ENCODE measurements around the gene TRIM71.
"Not testable (repeated sequence)": the region's sequence is repeated elsewhere in the genome, so short reads cannot be mapped to it uniquely, and the experiment has no call there.

The TRIM71 gene

DNA sequence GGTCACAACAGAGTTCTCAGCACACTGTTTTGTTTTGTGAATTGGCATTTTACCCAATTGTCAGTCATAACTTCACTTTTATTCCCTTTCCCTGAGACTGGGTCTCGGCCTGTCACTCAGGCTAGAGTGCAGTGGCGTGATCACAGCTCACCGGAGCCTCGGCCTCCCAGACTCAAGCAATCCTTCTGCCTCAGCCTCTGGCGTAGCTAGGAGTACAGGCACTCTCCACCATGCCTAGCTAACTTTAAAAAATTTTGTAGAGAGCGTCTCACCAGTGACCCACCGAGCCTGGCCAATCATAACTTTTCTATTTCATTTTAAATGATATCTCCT is 26.5 kb downstream of the TRIM71 start:
- DNase-seq: no peak

DNA sequence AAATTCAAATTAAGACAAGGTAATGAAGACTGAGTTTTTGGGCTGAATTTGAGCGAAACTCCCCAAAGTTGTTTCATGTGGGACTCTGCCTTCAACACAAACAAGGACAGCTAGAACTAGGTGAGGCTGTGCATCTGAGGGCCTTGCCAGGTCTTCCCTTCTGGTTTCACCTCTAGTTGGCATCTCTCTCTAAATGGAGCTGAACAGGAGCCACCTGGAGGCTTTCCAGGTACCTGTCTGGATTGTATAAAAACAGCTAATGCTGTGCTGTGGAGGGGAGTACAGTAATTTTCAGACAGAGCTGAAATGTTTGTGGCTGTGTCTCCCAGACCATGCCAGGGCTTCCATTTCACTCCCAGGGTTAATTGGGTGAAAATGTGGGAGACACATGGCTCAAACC is 27.1 kb downstream of the TRIM71 start:
- DNase-seq: no peak

DNA sequence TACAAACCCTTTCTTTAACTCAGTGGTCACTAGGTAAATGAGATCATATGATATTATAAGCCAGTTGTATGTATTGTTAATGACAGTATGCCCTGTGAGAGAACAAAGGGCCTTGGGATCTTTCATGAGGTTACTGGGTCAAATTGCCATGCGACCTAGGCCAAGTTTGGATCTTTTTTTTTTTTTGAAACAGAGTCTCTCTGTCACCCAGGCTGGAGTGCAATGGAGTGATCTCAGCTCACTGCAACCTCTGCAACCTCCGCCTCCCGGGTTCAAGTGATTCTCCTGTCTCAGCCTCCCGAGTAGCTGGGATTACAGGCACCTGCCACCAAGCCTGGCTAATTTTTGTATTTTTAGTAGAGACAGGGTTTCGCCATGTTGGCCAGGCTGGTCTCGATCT is 27.7 kb downstream of the TRIM71 start:
- not testable (repeated sequence) for DNase-seq

DNA sequence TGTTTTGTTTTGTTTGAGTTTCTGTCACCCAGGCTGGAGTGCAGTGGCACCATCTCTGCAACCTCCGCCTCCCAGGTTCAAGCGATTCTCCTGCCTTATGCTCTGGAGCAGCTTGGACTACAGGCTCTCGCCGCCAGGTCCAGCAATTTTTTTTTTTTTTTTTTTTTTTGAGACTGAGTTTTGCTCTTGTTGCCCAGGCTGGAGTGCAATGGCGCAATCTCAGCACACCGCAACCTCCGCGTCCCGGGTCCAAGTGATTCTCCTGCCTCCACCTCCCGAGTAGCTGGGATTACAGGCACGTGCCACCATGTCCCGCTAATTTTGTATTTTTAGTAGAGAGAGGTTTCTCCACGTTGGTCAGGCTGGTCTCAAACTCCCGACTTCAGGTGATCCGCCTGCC is 29.2 kb downstream of the TRIM71 start:
- not testable (repeated sequence) for DNase-seq

DNA sequence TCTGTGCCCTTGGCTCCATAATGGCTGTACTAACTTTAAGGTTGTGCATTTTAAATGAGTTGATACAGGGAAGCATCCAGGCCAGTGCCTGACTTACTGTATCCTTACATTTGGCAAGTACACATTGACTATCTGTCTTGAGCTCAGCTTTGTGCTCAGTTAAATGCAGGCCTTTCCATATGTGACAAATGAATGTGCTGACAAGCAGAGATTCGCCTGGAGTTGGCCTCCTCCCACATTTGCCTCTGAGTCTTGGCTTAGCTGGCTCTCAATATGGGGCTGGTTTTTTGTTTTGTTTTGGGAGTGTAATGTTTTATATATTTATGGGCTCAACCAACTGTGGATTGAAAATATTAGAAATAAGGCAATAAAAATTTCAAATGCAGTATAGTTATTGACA is 29.7 kb downstream of the TRIM71 start:
- no peak for DNase-seq

DNA sequence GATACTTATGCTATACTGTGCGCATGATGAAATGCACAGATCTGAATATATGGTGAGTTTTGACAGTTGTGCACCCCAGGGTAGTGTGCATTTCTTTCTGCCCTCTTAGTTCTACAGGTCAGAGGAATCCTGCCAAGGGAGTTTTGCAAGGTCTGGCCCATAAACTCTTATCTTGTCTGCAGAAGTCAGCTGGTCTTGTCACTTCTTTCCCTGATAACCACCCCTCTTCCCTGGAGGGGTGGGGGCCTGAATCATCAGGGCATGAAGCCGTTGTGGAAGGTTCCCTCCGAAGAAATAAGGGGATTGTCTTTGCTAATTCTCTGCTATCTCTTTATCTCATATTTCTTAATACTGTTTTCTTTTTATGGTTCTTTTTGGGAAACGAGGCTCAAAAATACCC is 30.4 kb downstream of the TRIM71 start:
- DNase-seq: no peak

DNA sequence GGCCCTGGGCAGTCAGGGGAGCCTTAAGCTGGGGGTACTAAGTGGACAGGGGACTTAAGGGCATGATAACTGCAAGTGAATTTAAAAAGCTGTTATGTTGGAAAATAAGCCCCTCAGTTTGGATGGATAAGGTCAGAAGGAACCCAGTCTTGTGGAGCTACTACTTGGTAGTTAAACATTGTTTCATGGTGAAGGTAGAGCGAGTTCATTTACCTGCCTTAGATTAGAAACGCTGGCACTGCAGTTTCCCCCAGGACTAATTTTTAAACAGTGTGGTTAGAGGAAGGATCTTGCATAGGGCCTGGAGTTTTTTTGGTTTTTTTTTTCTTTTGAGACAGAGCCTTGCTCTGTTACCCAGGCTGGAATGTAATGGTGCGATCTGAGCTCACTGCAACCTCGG is 31.2 kb downstream of the TRIM71 start:
- DNase-seq: no peak

DNA sequence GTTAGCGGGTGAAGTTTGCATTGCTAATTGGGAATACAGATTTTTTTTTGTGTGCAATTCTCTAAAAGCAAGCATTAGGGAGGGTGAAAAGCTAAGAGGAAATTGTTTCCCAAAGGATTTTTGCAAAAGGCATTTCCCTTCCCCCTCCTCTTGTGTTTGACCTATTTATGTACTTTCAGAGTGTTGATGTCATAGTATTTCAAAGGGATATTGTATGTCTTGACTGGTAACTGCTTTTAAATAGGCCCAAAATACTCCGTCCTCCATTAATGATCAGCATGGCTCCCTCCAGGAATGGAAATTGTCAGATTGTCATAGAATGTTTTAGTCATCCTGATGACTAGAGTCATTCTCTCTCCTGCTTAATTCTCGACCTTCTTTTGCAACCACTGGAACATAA is 32.4 kb downstream of the TRIM71 start:
- no peak for DNase-seq

DNA sequence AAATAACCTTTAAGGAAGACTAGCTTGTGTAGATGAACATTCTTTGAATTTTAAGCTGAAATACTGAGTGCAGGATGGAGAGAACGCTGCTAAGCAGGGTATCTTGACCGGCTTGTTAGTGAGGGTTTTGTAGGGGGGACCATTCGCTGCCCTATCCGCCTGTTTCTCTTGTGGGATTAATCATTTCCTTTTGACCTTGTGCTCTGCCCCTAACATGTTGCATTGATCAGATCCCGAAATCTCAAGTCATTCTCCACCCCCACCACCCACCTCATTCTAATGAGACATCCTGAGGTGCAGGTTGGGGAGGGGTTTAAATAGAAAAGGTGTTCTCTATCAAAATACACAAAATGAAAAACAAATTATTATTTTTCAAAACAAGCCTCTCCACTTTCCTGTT is 32.8 kb downstream of the TRIM71 start:
- DNase-seq: no peak

DNA sequence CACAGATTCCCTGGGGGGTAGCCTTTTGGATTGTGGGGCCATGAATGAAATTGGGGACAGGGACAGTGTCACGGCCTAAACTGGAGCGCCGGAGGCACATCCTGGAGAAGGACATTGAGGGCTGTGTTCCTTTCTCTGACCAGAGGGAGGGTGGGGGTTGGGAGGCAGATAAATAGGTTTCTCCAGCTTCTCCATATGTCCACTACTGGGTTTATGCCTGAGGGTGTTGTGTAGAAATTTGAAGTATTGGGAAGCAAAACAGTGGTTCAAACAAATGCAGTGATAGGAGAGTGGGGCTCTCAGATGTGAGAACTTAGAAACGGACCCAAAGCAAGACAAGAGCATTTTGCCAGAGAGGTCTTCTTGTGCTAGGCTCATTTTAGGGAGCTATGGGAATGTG is 34.3 kb downstream of the TRIM71 start:
- no peak for DNase-seq

DNA sequence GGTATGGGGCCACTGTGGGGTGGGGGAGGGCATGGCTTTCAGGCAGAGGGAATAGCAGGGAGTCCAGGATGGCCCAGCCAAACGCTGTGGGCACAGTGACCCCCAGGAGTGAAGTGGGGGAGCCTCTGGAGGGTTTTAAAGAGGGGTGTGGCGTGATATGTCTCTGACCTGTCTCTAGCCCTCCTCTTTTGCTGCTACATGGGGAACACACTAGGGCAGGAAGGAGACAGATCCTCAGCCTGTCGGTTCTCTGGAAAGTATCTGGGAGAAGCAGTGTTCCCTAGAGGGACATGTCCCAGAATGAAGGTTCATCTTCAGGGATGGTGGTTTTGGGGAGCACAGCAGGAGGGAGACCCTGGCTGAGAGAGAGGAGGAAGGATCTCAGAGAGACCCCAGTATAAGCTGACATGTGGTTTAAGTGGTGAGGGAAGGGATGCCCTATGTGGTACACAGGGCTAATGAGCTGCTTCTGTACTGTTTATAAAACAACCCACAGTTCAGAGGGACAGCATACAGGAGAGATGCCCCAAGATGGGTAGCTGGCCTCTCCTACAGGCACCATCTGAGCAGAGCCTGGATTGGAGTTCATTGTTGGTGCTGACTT is 37.7 kb downstream of the TRIM71 start:
- no peak for DNase-seq

DNA sequence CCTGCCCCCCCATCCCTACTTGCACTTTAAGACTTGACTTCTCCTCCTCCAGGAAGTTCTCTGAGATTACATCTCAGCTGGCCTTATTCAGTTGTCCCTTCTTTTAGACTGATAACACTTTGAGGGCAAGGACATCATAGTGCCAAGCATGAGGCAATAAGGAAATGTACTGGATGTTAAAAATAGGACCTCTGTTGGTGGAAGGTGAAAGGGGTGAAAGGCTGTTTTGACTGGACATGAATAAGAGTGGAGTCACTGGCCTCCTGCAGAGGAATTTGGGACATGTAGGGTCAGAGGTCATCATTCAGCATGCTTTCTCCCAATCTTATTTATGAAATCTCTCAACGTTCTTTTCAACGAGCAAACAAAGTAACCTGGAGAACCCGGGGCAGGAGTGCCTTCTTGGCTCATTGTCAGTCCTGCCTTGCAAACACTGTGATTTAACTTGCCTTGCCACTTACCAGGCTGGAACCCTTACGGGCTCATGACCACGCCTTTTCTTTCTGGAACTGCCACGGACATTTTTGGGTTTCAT is 38.6 kb downstream of the TRIM71 start:
- no peak for DNase-seq

DNA sequence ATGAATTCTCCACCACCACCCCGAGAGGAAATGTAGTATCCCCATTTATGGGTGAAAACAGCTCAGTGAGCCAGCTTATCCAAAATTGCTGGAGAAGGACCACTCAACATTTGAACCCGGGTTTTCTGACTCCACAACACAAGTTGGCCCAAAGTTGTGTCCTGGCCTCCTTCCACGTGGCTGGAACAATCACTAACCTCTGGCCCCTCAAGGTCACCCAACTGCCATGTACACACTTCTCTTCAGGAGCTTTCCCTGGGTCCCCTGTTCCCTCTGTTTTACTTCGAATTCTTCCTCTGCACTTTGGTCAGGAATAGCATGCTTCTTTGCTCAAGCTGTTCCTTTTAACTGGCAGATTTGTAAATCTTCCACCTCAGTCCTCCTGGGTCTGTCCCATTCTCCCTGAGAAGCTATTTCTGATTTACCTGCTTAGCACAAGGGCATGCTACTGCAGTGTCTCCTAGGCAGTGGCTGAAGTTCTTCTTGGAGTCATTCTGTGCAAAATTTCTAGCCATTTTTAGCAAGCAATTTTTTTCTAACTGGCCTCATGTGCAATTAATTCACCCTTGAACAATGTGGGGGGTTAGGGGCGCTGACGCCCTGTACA is 39.2 kb downstream of the TRIM71 start:
- DNase-seq: no peak

DNA sequence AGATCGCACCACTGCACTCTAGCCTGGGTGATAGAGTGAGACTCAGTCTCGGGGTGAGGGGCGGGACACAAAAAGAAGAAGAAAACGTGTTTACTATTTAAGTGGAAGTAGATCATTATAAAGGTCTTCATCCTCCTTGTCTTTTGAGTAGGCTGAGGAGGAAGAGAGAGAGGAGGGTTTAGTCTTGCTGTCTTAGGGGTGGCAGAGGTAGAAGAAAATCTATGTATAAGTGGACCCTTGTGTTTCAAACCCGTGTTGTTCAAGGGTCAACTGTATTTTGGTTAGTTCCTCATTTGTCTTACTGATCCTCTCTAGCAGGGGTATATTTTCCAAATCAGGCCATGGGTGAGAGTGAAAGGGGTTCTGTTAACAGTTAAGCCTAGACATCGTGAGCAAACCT is 40.1 kb downstream of the TRIM71 start:
- no peak for DNase-seq

DNA sequence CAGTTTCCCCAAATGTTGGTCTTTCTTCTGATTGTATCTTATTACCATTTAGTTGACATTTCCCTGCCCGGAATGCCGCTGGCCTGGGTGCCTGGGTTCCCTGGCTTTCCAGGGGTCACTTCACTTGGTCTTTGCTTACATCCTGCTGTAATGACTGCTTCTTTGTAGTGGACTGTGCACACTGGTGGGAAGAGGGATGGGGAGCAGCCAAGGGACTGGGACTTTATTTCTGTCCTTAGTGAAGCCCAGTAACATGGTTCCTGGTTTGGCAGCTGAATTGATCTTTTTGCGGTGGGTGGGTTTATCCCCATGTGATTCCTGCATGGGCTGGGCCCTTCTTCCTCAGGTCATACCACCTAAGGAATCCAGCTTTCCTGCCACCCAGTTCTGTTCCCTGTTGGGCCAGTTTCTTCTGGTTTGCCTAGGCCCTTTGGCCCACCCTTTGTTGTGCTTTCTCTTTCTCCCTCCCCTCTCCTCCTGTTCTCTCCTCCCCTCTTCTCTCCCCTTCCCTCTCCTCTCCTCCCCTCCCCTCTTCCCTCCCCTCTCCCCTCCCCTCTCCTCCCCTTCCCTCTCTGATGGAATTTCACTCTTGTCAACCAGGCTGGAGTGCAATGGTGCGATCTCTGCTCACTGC is 41.9 kb downstream of the TRIM71 start:
- DNase-seq: no peak

DNA sequence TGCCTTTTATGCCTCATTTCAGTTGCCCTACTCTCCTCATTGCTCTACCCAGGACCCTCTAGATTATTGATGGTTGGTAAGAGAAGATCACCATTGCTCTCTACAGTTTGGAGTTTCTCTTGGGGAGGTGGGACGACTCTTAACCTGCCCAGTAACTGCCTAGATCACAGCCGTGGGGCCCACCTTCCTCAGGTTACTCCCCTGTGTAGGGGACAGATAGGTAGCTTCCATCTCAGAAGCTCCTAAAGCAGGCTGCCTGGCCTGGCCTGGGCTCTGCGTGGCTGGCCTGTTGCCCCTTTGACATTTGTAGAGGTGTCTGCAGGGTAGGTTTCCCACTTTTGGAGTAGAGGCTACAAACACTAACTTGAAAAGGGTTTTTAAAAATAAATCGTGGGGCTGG is 42.7 kb downstream of the TRIM71 start:
- no peak for DNase-seq

DNA sequence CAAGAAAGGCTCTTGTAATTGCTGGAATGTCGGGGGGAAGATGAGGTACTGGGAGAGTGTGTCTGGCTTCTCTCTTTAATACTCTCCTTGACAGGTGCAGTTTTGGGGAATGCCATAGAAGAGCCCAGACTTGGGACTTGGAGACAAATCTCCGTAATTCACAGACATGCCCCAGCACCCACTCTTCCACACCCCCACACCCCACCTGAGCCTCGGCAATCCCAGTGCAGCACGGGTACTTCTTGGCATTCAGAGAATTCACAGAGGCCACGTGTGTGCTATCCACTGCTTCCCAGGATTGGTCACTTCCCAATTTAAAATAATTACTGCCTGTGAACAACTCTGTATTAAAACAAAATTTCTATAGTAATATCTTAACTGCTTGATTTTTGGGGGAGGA is 43.9 kb downstream of the TRIM71 start:
- DNase-seq: no peak

DNA sequence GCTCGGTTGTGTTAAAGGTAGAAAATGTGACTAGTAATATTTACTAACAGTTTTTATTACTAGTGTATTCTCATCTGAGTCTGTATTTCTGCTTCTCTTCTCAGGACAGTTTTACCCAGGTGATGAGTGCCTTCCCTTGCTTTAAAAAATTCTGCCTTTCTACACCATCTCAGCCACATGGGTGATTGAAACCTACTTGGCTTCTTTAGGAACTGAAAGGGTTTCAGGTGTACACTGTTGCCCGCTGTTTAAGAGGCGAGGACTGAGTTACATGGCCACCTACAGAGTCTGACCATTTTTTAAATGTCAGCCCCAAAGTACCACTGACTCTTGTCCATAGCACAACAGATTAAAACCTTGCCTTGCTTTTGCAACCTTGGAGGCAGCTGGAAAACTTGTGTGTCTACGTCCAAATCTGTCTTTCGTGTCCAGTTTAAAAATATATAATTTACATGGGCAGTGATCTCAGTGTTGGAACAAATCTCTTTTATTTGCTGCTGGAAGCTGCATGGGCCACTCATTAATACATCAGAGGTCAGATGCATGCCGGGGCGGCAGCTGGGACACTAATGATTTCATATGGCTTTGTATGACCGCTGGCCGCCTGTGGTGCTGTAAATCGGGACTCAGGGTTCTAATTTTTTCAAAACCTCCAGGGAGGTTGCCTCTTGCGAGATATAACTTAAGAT is 44.6 kb downstream of the TRIM71 start:
- no peak for DNase-seq

DNA sequence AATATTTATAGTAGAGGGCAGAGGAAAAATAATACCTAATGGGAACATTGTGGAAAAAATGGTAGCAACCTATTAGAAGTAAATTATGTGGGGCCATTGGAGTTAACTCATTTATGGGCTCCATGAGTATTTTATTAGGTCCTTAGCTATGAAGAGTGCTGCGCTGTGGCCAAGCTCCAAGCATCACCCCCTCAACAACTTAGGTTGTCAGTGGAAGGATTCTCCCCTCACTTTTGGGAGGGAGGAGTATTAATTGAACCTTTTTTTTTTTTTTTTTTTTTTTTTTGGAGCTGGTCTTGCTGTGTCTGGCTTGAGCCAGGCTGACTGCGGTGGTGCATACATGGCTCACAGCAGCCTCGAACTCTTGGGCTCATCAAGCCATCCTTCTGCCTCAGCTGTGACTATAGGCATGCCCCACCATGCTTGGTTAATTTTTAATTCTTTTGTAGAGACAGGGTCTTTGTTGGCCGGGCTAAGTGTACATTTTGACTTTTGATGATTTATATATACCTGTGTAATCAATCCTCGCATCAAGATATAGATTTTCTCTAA is 45.2 kb downstream of the TRIM71 start:
- no peak for DNase-seq

DNA sequence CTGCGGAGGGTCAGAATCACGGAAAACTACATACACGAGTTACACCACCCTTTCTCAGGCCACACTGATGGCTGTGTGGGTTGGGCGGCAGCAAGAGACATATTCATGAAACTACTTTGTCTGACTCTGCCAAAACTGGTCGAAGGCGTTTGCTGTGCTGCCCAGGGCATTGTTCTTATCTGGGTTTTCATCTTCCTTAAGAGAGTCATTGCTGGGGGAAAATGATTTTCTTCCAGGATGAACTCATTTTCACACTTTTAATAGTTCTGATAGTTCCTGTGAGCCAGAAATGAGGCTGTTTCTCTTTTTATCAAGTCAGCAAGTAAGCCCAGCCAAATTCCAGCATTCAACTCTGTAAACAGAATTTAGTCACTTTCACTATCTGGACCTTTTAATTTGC is 47.6 kb downstream of the TRIM71 start:
- DNase-seq: no peak

DNA sequence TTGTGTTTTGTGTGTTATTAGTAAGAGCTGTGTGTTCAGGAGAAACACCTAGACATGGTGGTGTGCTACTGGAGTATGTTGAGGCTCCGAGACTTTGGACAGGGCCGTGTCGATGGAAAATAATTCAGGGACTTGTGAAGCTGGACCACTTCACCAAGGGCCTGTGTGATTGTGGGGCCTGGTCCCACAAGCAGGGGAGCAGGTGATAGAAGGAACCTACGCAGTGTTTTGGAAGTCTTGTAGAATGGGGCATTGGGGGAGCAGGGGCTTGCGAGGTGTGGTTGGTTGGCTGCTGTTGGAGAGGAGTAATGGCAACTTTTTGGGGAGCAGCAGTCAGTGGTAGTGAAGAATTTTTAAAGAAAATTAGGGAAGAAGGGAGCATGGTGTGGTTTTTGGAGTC is 48.7 kb downstream of the TRIM71 start:
- no peak for DNase-seq

DNA sequence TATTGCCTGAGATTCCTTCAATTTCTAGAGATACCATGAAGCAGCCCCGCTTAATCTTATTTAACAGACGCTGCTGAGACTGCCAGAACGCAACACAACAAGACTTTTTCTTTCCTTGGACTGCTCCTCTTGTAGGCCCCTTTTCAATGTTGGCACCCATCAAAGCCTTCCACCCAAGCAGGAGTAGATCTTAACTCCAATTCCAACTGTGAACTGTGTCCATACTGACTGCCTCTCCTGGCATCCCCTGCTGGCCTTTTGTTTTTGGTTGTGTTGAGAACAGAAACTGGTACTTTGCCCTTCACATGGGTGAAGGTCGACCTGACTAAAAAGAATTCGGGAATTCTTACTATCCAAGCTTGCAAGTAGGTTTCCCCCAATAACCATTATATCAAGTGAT is 50.2 kb downstream of the TRIM71 start:
- no peak for DNase-seq

DNA sequence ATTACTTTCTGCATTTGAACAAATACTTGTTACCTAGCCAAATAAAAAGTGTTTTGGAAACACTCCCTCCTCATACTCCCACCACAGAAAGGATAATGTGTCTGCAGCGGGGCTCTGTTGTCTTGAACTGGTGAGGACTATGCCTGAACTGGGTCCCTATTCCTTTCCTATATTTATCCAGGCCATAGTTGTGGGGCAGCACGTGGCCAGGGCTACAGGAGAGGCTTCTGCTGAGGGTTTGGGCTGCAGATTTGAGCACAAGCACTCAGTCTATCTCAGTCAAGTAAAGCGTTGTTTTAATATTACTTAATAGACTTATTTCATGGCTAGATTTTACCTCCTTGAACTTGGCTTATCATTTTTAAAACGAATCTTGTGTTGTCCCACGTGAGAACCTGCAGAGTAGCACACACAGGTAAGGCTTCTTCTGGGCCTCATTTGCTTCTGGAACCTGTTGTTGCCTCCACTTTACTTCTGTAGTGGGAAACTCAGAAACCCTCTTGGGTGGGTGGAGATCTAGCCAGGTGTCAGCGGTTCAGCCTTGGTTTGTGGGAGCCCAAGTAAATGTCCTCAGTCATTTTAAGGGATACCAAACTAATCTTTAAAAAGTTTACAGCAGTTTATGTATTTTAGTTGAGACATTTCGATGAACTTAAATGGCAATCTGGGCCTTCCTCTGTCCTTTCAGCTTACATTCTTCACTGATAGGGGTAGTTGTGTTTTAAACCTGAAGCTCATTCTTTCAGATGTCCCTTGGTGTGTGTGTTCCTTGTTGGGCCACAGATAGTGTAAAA is 51.1 kb downstream of the TRIM71 start:
- no peak for DNase-seq
